SU-DHL-6 (cell line): ENCODE measurements around the gene DEAF1.

Source experiments
- EZH2phosphoT487 ChIP-seq: fragments of 200-600 bp; sonication (generic), shearing (Covaris generic); conservative IDR thresholded peaks from 2 replicates; pipeline ENCODE4 v1.6.1; 2018; ENCODE audit warnings: mild to moderate bottlenecking, antibody characterized with exemption, low read length, moderate library complexity, mixed read lengths
- TF ChIP-seq, protein P1 (sequence below): fragments of 200-600 bp; sonication (generic); IDR thresholded peaks from one replicate; pipeline ENCODE4 v1.5.1; 2017; ENCODE audit warnings: antibody characterized with exemption, mild to moderate bottlenecking, low read length, moderate library complexity; ENCODE audit not compliant: insufficient read depth, poor library complexity, severe bottlenecking

DNA sequence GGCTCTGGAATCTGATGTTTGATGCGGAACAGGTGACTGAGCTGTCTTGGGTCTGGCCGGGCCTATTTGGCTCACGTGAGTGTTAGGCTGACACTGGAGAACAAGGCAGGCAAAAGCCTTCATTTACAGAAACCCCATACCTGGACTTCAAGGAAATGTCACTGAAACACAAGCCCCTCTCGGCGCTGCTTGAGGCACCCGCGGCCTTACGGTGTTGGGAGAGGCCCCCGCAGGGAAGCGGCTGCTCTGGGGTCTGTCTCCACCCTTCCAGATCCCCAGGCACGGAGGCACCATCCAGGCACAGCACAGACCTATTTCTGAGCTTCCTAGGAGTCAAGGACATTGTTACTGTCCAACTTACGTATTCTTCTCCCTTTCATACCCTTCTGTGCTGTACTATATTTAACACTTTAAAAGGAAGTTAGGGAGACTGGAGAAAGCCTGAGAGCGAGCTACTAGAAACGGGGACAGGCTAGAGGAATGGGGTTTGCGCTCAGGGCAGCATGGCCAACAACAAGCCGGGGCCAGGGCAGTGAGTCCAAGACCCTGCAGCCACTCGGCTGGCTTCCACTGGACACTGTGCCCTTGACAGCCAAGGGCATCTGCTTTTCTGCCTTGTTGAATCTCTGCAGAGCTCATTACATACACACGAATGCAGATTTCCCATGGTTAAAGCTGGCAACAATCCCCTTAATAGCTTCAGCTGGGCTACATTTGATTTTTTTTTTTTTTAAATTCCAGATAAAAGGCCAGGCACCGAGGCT is 34.2 kb downstream of the DEAF1 start:
- TF ChIP-seq, protein P1, sequence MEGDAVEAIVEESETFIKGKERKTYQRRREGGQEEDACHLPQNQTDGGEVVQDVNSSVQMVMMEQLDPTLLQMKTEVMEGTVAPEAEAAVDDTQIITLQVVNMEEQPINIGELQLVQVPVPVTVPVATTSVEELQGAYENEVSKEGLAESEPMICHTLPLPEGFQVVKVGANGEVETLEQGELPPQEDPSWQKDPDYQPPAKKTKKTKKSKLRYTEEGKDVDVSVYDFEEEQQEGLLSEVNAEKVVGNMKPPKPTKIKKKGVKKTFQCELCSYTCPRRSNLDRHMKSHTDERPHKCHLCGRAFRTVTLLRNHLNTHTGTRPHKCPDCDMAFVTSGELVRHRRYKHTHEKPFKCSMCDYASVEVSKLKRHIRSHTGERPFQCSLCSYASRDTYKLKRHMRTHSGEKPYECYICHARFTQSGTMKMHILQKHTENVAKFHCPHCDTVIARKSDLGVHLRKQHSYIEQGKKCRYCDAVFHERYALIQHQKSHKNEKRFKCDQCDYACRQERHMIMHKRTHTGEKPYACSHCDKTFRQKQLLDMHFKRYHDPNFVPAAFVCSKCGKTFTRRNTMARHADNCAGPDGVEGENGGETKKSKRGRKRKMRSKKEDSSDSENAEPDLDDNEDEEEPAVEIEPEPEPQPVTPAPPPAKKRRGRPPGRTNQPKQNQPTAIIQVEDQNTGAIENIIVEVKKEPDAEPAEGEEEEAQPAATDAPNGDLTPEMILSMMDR, result no peak
- no peak for TF ChIP-seq EZH2phosphoT487
